OCI-LY1 (cell line): ENCODE results near the gene KCNC2.

Experiments
- EZH2 ChIP-seq: fragments of 200-600 bp; sonication (generic), shearing (Covaris generic); IDR thresholded peaks from 2 replicates; pipeline ENCODE4 v1.8.0; 2017; ENCODE audit warnings: borderline replicate concordance, mixed run types, mild to moderate bottlenecking, antibody characterized with exemption, low read length, moderate library complexity, mixed read lengths
- TF ChIP-seq, protein P1 (sequence below): fragments of 200-600 bp; sonication (generic), shearing (Covaris generic); IDR thresholded peaks from 2 replicates; pipeline ENCODE4 v1.5.1; 2017; ENCODE audit warnings: mild to moderate bottlenecking, antibody characterized with exemption, low read length, moderate library complexity, mixed read lengths

- TF ChIP-seq, protein P1, sequence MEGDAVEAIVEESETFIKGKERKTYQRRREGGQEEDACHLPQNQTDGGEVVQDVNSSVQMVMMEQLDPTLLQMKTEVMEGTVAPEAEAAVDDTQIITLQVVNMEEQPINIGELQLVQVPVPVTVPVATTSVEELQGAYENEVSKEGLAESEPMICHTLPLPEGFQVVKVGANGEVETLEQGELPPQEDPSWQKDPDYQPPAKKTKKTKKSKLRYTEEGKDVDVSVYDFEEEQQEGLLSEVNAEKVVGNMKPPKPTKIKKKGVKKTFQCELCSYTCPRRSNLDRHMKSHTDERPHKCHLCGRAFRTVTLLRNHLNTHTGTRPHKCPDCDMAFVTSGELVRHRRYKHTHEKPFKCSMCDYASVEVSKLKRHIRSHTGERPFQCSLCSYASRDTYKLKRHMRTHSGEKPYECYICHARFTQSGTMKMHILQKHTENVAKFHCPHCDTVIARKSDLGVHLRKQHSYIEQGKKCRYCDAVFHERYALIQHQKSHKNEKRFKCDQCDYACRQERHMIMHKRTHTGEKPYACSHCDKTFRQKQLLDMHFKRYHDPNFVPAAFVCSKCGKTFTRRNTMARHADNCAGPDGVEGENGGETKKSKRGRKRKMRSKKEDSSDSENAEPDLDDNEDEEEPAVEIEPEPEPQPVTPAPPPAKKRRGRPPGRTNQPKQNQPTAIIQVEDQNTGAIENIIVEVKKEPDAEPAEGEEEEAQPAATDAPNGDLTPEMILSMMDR = no peak
- no peak for TF ChIP-seq EZH2
These were observed 198.5 kb downstream of the KCNC2 start for GRCh38 chr12:75011120-75011519.
